Measurements from ENCODE around the gene ZNF205. TPM values are rescaled to one million over a fixed set of nuclear protein-coding genes. Genes with fewer than 3 reads are reported as not detected.

ZNF205 gene
- total RNA-seq, 2 donors from 2014 or later, result 10.5 to 12.4 TPM

DNA sequence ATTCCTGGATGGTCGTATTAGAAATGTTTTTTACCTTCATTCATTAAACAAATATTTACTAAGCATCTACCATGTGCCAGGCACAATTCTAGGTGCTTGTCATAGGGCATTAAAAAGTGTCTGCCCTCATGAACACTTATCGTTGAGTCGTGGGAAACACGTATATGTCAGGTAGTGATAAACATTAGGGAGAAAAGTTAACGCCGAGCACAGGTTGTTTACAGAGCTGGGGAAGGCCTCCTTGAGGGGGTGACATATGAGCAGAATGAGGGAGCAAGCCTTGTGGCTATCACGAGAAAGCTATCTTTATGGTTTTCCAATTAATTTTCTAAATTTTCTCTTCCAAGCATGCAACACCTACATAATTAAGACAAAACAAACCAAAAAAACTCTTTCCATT is 21.5 kb downstream of the ZNF205 start:
- Histone ChIP-seq H3K4me3 (peak overlapping the region; percentile 96 to 99), H3K36me3 (peaks cover 7% of the 10 kb centered on the region), H3K4me1 (peaks cover 0 to 35% of the 10 kb centered on the region in 2 donors), H3K27ac (peak overlapping the region; percentile 92 to 98), H3K9me3 (no peaks in the 10 kb centered on the region), H3K27me3 (no peaks in the 10 kb centered on the region)
- TF ChIP-seq, protein P1, sequence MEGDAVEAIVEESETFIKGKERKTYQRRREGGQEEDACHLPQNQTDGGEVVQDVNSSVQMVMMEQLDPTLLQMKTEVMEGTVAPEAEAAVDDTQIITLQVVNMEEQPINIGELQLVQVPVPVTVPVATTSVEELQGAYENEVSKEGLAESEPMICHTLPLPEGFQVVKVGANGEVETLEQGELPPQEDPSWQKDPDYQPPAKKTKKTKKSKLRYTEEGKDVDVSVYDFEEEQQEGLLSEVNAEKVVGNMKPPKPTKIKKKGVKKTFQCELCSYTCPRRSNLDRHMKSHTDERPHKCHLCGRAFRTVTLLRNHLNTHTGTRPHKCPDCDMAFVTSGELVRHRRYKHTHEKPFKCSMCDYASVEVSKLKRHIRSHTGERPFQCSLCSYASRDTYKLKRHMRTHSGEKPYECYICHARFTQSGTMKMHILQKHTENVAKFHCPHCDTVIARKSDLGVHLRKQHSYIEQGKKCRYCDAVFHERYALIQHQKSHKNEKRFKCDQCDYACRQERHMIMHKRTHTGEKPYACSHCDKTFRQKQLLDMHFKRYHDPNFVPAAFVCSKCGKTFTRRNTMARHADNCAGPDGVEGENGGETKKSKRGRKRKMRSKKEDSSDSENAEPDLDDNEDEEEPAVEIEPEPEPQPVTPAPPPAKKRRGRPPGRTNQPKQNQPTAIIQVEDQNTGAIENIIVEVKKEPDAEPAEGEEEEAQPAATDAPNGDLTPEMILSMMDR (IDR thresholded peaks at IDR 0.05), result no peak
- DNase-seq (ENCODE audit: low spot score), result no peak

DNA sequence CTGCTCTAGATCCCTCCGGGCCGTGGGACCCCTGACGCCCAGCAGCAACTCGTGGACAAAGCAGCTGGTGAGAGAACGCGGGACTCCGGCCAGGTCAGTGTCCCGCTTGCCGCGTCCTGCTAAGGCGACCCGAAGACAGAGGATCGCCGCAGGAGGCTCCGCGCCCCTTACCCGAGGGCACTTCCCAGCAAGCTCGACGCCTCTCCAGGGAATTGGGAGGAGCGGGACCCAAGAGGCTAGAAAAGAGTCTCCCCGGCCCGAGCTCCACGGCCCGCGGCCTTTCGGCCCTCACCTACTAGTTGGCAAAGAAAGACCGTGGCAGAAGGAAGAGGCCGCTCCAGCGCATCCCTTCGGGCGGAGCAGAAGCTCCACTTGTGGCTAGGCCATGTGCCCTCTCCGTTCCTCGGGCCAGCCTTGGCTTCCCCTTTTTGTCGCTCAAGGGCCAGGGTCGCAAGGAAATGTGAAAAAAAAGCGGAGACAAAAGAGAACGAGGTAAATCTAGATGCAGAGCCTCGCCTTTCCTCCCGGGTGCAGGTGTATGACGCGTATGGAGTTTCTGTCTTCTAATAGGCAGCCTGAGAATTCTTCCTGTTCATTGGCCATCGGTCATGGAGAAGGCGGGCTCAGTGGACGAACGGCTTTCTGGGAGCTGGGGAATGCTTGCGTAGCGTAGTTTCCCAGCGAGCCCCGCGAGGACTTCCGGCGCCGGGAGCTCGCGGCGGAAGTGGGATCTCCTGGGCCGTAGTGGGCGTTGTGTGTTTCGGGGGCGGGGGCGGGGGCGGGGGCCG is 22.1 kb downstream of the ZNF205 start, which contains the start of gene ZNF213:
Gene ZNF213 (plus strand): TSS at position 692 of the 788 bp plus-strand sequence. CDS start 2,252 bp downstream, outside the sequence.
- H3K27ac ChIP-seq, result peak within 1 kb of the TSS; percentile 92 to 98
- TF ChIP-seq, protein P1 (IDR thresholded peaks at IDR 0.05), result peak in 1 of 2 donors; percentile 6
- H3K9me3 ChIP-seq, result no peaks in the 10 kb centered on the region
- H3K36me3 ChIP-seq, result peaks cover 13% of the 10 kb centered on the region
- peak; percentile 98 for DNase-seq (ENCODE audit: low spot score)
- peak within 1 kb of the TSS; percentile 96 to 99 for H3K4me3 ChIP-seq
- no peaks in the 10 kb centered on the region for H3K27me3 ChIP-seq
- H3K4me1 ChIP-seq, result peaks cover 0 to 28% of the 10 kb centered on the region in 2 donors

DNA sequence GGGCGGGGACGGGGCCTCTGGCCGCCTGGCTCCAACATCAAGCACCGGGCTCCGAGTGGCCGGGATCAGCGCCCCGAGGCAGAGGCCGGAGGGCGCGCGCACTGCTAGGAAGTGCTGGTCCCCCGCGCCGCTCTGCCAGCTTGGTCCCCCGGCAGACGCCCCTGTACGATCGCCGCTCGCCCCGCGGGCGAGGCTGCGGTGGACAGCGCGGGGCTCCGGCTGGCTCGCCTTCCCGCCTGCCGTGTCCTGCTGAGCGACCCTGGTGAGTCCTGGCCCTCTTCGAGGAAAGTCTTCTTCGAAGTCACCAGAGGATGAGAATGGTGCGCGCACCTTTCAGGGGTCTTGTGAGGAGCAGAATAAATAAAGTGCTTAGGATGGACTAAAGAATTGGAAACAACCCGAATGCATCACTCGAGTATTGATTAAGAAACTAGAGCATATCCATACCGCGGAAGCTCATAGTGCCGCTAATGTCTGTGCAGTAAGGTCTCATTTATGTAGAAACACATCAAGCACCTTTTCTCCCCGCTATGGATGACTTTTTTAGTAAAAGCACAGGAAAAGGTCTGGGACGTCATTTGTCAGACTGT is 22.8 kb downstream of the ZNF205 start:
- H3K36me3 ChIP-seq, result peaks cover 13% of the 10 kb centered on the region
- no peak for DNase-seq (ENCODE audit: low spot score)
- peaks cover 0 to 24% of the 10 kb centered on the region in 2 donors for H3K4me1 ChIP-seq
- no peaks in the 10 kb centered on the region for H3K27me3 ChIP-seq
- no peaks in the 10 kb centered on the region for H3K9me3 ChIP-seq
- peak overlapping the region; percentile 96 to 99 for H3K4me3 ChIP-seq
- H3K27ac ChIP-seq, result peak overlapping the region; percentile 92 to 98
- TF ChIP-seq, protein P1 (IDR thresholded peaks at IDR 0.05), result no peak

DNA sequence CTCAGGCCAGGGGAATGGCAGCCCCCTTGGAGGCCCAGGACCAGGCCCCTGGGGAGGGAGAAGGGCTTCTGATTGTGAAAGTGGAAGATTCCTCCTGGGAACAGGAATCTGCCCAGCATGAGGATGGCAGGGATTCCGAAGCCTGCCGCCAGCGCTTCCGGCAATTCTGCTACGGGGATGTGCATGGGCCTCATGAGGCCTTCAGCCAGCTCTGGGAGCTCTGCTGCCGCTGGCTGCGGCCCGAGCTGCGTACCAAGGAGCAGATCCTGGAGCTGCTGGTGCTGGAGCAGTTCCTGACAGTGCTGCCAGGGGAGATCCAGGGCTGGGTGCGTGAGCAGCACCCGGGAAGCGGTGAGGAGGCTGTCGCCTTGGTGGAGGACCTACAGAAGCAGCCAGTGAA is 24.9 kb downstream of the ZNF205 start:
- no peak for DNase-seq (ENCODE audit: low spot score)
- Histone ChIP-seq H3K9me3 (no peaks in the 10 kb centered on the region), H3K36me3 (peaks cover 22% of the 10 kb centered on the region), H3K27ac (no peak overlapping the region), H3K4me1 (peaks cover 0 to 24% of the 10 kb centered on the region in 2 donors), H3K4me3 (no peak overlapping the region), H3K27me3 (no peaks in the 10 kb centered on the region)
- TF ChIP-seq, protein P1 (IDR thresholded peaks at IDR 0.05), result no peak

DNA sequence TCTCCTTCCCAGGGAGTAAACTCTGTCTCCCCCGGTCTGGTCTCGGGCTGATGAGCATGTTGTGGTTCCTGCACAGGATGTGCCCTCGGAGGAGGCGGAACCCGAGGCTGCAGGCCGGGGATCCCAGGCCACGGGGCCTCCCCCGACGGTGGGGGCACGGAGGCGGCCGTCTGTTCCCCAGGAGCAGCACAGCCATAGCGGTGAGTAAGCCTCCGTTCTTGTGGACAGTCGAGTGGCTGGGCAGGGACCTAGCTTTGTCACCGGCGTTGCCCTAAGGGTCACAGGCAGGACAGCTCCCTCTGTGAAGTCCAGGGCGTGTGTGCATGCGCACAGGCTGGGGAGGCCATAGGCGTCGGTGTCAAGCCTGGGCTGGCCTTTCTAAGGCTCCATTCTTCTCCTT is 26.0 kb downstream of the ZNF205 start:
- H3K27ac ChIP-seq, result no peak overlapping the region
- TF ChIP-seq, protein P1 (IDR thresholded peaks at IDR 0.05), result no peak
- H3K36me3 ChIP-seq, result peaks cover 23% of the 10 kb centered on the region
- no peak overlapping the region for H3K4me3 ChIP-seq
- peaks cover 0 to 29% of the 10 kb centered on the region in 2 donors for H3K4me1 ChIP-seq
- H3K27me3 ChIP-seq, result no peaks in the 10 kb centered on the region
- DNase-seq (ENCODE audit: low spot score), result no peak
- no peaks in the 10 kb centered on the region for H3K9me3 ChIP-seq

Data from right atrium auricular region (tissue), 2 donors.